ENCODE results near the gene PCDHB10.
A peak's percentile ranks its signal among the peaks of the same experiment; 100 is the strongest.
"Not testable (repeated sequence)": the region's sequence is repeated elsewhere in the genome, so short reads cannot be mapped to it uniquely, and the experiment has no call there.

Gene PCDHB10

GRCh38 chr5:141192110-141192725, at the start of gene PCDHB10:
Gene PCDHB10, plus strand, starts transcription at chr5:141192353. Its CDS starts 200 bp downstream, at chr5:141192553.
- DNase-seq = peak; percentile 29

GRCh38 chr5:141149812-141150211, 42.3 kb upstream of the PCDHB10 start, which contains the start of gene PCDHB6:
Gene PCDHB6, plus strand, starts transcription at chr5:141150057. Its CDS starts 201 bp downstream, at chr5:141150258.
- no peak for DNase-seq

GRCh38 chr5:141150224-141150992, 41.7 kb upstream of the PCDHB10 start:
- peak; percentile 5 for DNase-seq

GRCh38 chr5:141150993-141151325, 41.2 kb upstream of the PCDHB10 start:
- DNase-seq = no peak

GRCh38 chr5:141151632-141152031, 40.5 kb upstream of the PCDHB10 start:
- not testable (repeated sequence) for DNase-seq

- DNase-seq = not testable (repeated sequence)
Observed at GRCh38 chr5:141152096-141152495, 40.1 kb upstream of the PCDHB10 start.

GRCh38 chr5:141155540-141156374, 36.4 kb upstream of the PCDHB10 start:
- peak; percentile 3 for DNase-seq

- DNase-seq = not testable (repeated sequence)
Observed at GRCh38 chr5:141157356-141157755, 34.8 kb upstream of the PCDHB10 start.

- not testable (repeated sequence) for DNase-seq
Observed at GRCh38 chr5:141157901-141158300, 34.3 kb upstream of the PCDHB10 start.

- peak; percentile 15 for DNase-seq
Observed at GRCh38 chr5:141172381-141173204, 19.6 kb upstream of the PCDHB10 start, which contains the start of gene PCDHB7. Gene PCDHB7, plus strand, starts transcription at chr5:141172644. Its CDS starts 192 bp downstream, at chr5:141172836.

GRCh38 chr5:141174291-141175104, 17.7 kb upstream of the PCDHB10 start:
- DNase-seq = not testable (repeated sequence)

GRCh38 chr5:141175933-141176332, 16.2 kb upstream of the PCDHB10 start:
- no peak for DNase-seq

GRCh38 chr5:141177577-141178191, 14.5 kb upstream of the PCDHB10 start, which contains the start of gene PCDHB8:
Gene PCDHB8, plus strand, starts transcription at chr5:141177790. Its CDS starts 245 bp downstream, at chr5:141178035.
- DNase-seq = not testable (repeated sequence)

GRCh38 chr5:141179371-141179770, 12.8 kb upstream of the PCDHB10 start:
- not testable (repeated sequence) for DNase-seq

GRCh38 chr5:141179876-141180275, 12.3 kb upstream of the PCDHB10 start:
- not testable (repeated sequence) for DNase-seq

- no peak for DNase-seq
Observed at GRCh38 chr5:141180313-141180712, 11.8 kb upstream of the PCDHB10 start.

- DNase-seq = peak; percentile 28
Observed at GRCh38 chr5:141182248-141182647, 9.9 kb upstream of the PCDHB10 start, which contains the start of gene PCDHB16. Gene PCDHB16, plus strand, starts transcription at chr5:141182387. Its CDS starts 173 bp downstream, at chr5:141182560.

- DNase-seq = not testable (repeated sequence)
Observed at GRCh38 chr5:141184117-141184855, 7.9 kb upstream of the PCDHB10 start.

- peak; percentile 22 for DNase-seq
Observed at GRCh38 chr5:141186897-141187512, 5.1 kb upstream of the PCDHB10 start, which contains the start of gene PCDHB9. Gene PCDHB9, plus strand, starts transcription at chr5:141187161. Its CDS starts 158 bp downstream, at chr5:141187319.

All from NCI-H226 (cell line).